ENCODE data around the gene TEX48.

GRCh38 chr9:114657705-114658104 is 24.3 kb downstream of the TEX48 start, which contains the start of gene TEX53:
- TF ChIP-seq CTCF (IDR thresholded peaks at IDR 0.05), result no peak
- TF ChIP-seq ZFX (IDR thresholded peaks at IDR 0.05; ENCODE audit: borderline replicate concordance), result no peak
